HepG2 (cell line): ENCODE measurements around the gene TRIM34. TPM values are rescaled to one million over a fixed set of nuclear protein-coding genes. Genes with fewer than 3 reads are reported as not detected.

Source experiments
- ATAC-seq: fragments of 200-7000 bp; cut with Tn5 transposase; 3 replicates; pipeline ENCODE4 v1.9.1; 2020; ENCODE audit warnings: mild to moderate bottlenecking, moderate library complexity
- BruUV-seq: library from RNA; stranded (reverse); fragments of 400-500 nt; replicated peaks from 2 replicates; lab custom pipeline; 2021; lab: Mats Ljungman, UMichigan
- CTCF ChIA-PET: fragments of 300-600 bp; formaldehyde crosslinking; extraction: SDS; loops from one replicate; lab custom pipeline; 2021; ENCODE audit warnings: low total read pairs, inconsistent platforms, low intra/inter-chr PET ratio; lab: Yijun Ruan, JAX
- POLR2A ChIA-PET: fragments of 350-600 bp; sonication (Branson Sonifier 250); formaldehyde crosslinking; loops from one replicate; lab custom pipeline; 2020; ENCODE audit warnings: antibody characterized with exemption, inconsistent platforms; lab: Yijun Ruan, JAX
- DNase-seq: peaks from one replicate; pipeline ENCODE4 v3.0.0-alpha.2; 2015; ENCODE audit warnings: low spot score
- FAIRE-seq: peaks from 3 replicates; lab custom pipeline; 2011; peaks lifted over from hg19 to GRCh38; lab: Jason Lieb, UNC
- H2AFZ ChIP-seq: one replicate; pipeline ENCODE4 v1.6.1; 2011; ENCODE audit warnings: low read length, inconsistent platforms
- H3K27ac ChIP-seq: fragments of 300-600 bp; 3 replicates; pipeline ENCODE4 v1.8.0; 2011; ENCODE audit warnings: mixed run types, mild to moderate bottlenecking, mixed read lengths, low read length, inconsistent platforms; ENCODE audit not compliant: insufficient read depth; ENCODE audit errors: extremely low read length
- H3K27me3 ChIP-seq, 2 experiments: fragments of 200-600 bp in 1 of 2; 2 replicates in 1 of 2; 3 replicates in 1 of 2; pipeline versions ENCODE4 v1.6.0 to v1.8.0; 2011; ENCODE audit warnings: low read length in 2 of 2, mild to moderate bottlenecking in 2 of 2, moderate library complexity in 2 of 2, inconsistent platforms in 1 of 2; ENCODE audit not compliant: insufficient read depth in 2 of 2, control insufficient read depth in 1 of 2
- H3K36me3 ChIP-seq, 2 experiments: fragments of 200-600 bp in 1 of 2; replicated peaks in 1 of 2; 2 replicates in 1 of 2; 3 replicates in 1 of 2; pipeline versions ENCODE4 v1.5.1 to v1.8.0; 2011; ENCODE audit warnings: low read length in 2 of 2, inconsistent platforms in 1 of 2; ENCODE audit not compliant: insufficient read depth in 2 of 2, control insufficient read depth in 1 of 2
- H3K4me1 ChIP-seq: 2 replicates; pipeline ENCODE4 v1.5.1; 2012; ENCODE audit warnings: low read length, inconsistent platforms; ENCODE audit not compliant: insufficient read depth
- H3K4me2 ChIP-seq: 2 replicates; pipeline ENCODE4 v1.6.0; 2011; ENCODE audit warnings: low read depth, low read length, inconsistent platforms
- H3K4me3 ChIP-seq, 3 experiments: fragments of 200-600 bp in 1 of 3; sonication (generic), shearing (Covaris generic) in 1 of 3; replicated peaks in 1 of 3; 2 replicates each; pipeline ENCODE4 v1.5.1; 2011 to 2016; ENCODE audit warnings: low read length in 3 of 3, inconsistent platforms in 2 of 3, low read depth in 2 of 3, mild to moderate bottlenecking in 2 of 3, control low read depth in 1 of 3, mixed read lengths in 1 of 3; ENCODE audit not compliant: insufficient read depth in 1 of 3
- H3K79me2 ChIP-seq: one replicate; pipeline ENCODE4 v1.6.1; 2011; ENCODE audit warnings: low read length, inconsistent platforms; ENCODE audit not compliant: insufficient read depth
- H3K9ac ChIP-seq: 2 replicates; pipeline ENCODE4 v1.6.0; 2011; ENCODE audit warnings: mild to moderate bottlenecking, low read depth, low read length, inconsistent platforms; ENCODE audit not compliant: insufficient read depth
- H3K9me3 ChIP-seq: 2 replicates; pipeline ENCODE4 v1.5.1; 2012; ENCODE audit warnings: mild to moderate bottlenecking, low read length
- H4K20me1 ChIP-seq: 2 replicates; pipeline ENCODE4 v1.6.0; 2011; ENCODE audit warnings: inconsistent platforms, mild to moderate bottlenecking, low read length, moderate library complexity; ENCODE audit not compliant: insufficient read depth
- ARID3A ChIP-seq: IDR thresholded peaks from 2 replicates; pipeline ENCODE4 v1.6.1; 2012; ENCODE audit warnings: low read depth, low read length, improper control_type of control experiment
- CHD2 ChIP-seq: IDR thresholded peaks from 2 replicates; pipeline ENCODE4 v1.6.1; 2011; ENCODE audit warnings: low read depth, low read length, improper control_type of control experiment
- FOXA3 ChIP-seq: IDR thresholded peaks from 2 replicates; pipeline ENCODE4 v1.6.1; 2016; ENCODE audit warnings: missing genetic modification reagents, missing compliant biosample characterization
- FOXP1 ChIP-seq, 2 experiments: fragments of 450-650 bp in 1 of 2; IDR thresholded peaks; 2 replicates each; pipeline ENCODE4 v1.6.1; 2017 to 2018; ENCODE audit warnings: antibody characterized with exemption in 1 of 2
- HOXD1 ChIP-seq: sonication (generic); formaldehyde crosslinking; IDR thresholded peaks from 2 replicates; pipeline ENCODE4 v1.5.0; 2020; ENCODE audit warnings: missing genetic modification reagents
- MAX ChIP-seq: IDR thresholded peaks from 2 replicates; pipeline ENCODE4 v1.6.1; 2012; ENCODE audit warnings: inconsistent platforms
- RARA ChIP-seq: IDR thresholded peaks from 2 replicates; pipeline ENCODE4 v1.6.1; 2016; ENCODE audit warnings: missing genetic modification reagents, missing compliant biosample characterization
- RNF219 ChIP-seq: sonication (generic); formaldehyde crosslinking; IDR thresholded peaks from 2 replicates; pipeline ENCODE4 v1.5.0; 2020; ENCODE audit warnings: mild to moderate bottlenecking, missing genetic modification reagents
- SIX4 ChIP-seq: sonication (generic); formaldehyde crosslinking; IDR thresholded peaks from 2 replicates; pipeline ENCODE4 v1.4.0; 2020; ENCODE audit warnings: missing genetic modification reagents
- ZBTB21 ChIP-seq: sonication (generic); formaldehyde crosslinking; IDR thresholded peaks from 2 replicates; pipeline ENCODE4 v1.4.0; 2020; ENCODE audit warnings: missing genetic modification reagents
- ZNF333 ChIP-seq: sonication (generic); formaldehyde crosslinking; IDR thresholded peaks from 2 replicates; pipeline ENCODE4 v1.4.0; 2020; ENCODE audit warnings: mild to moderate bottlenecking, missing genetic modification reagents, borderline replicate concordance
- ZNF557 ChIP-seq: sonication (generic); formaldehyde crosslinking; IDR thresholded peaks from 2 replicates; pipeline ENCODE4 v1.4.0; 2020; ENCODE audit warnings: missing genetic modification reagents
- WGBS: methylation state at CpG from one replicate; pipeline ENCODE4 v1.1.6; 2017; ENCODE audit warnings: low lambda C conversion rate; 5-methylcytosine and 5-hydroxymethylcytosine counted together
- in situ Hi-C: cut with HindIII; loops from 2 replicates; pipeline ENCODE4 v1.10.0; 2017; ENCODE audit warnings: low pct_unique_long_range_greater_than_20kb; ENCODE audit not compliant: extremely low pct_ligation_motif_present
- intact Hi-C: fragments of 100-400 bp; cut with micrococcal nuclease; formaldehyde crosslinking; loops from one replicate; pipeline ENCODE4 v1.10.0; 2022; ENCODE audit not compliant: unreplicated experiment
- polyA plus RNA-seq, 8 experiments: library from polyadenylated mRNA; depleted of rRNA in 3 of 8; stranded (reverse) in 7 of 8; unstranded in 1 of 8; fragments of >200 nt; fragmentation: Illumina TruSeq in 4 of 8; extraction: Trizol in 4 of 8; gene quantifications; 2 replicates each; pipeline versions ENCODE4 v1.2.1 to v1.2.3, GENCODE V29; 2011 to 2016; ENCODE audit warnings: low read depth in 4 of 8, missing spikeins in 1 of 8, mixed read lengths in 1 of 8; ENCODE audit not compliant: insufficient read depth in 1 of 8
- total RNA-seq, 5 experiments: library from RNA; depleted of rRNA; stranded (reverse); fragments of >200 nt; fragmentation: Illumina TruSeq; extraction: Trizol; gene quantifications; 2 replicates each; pipeline ENCODE4 v1.2.3, GENCODE V29; 2016; ENCODE audit warnings: low read depth in 1 of 5
- TF ChIP-seq, protein P1 (sequence below): sonication (generic); formaldehyde crosslinking; IDR thresholded peaks from 2 replicates; pipeline ENCODE4 v1.4.0; 2020; ENCODE audit warnings: missing genetic modification reagents

TRIM34 gene
- total and polyA plus RNA-seq, 2 of the 13 experiments (the other 11 are each of a cell fraction or from before 2014, with no cell fraction given): 0.13 to 0.42 TPM

DNA sequence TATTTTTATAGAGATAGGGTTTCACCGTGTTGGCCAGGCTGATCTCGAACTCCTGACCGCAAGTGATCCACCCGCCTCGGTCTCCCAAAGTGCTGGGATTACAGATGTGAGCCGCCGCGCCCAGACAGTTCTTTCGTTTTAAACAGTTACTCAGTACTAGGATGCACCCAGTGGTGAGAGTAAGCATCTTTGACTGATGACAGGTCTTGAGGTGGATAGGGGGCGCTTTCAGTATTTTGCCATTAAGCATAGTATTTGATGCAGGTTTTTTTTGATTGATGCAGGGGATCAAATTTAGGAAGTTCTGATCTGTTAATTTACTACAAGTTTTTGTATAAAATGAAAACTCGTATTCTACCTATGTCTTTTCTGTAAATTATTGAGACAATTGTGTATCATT lies 13.2 kb upstream of the TRIM34 start (continued):
- TF ChIP-seq RNF219 (CRISPR knock-in tag): no peak
- no peak for TF ChIP-seq SIX4 (CRISPR knock-in tag)

GRCh38 chr11:5618807-5619206 lies 6.0 kb upstream of the TRIM34 start:
- H4K20me1 ChIP-seq: no peaks in the 10 kb centered on the region
- 4% methylated on average over 3 of the region's 3 CpGs for WGBS
- intact Hi-C loops (no loop called here), in situ Hi-C loops (no loop called here)
- H3K9ac ChIP-seq: no peak overlapping the region
- FAIRE-seq (no peak), DNase-seq (peak; percentile 49), ATAC-seq (peak; percentile 65)
- no peak overlapping the region for H3K4me3 ChIP-seq
- POLR2A ChIA-PET: no interaction called here
- TF ChIP-seq, protein P1, sequence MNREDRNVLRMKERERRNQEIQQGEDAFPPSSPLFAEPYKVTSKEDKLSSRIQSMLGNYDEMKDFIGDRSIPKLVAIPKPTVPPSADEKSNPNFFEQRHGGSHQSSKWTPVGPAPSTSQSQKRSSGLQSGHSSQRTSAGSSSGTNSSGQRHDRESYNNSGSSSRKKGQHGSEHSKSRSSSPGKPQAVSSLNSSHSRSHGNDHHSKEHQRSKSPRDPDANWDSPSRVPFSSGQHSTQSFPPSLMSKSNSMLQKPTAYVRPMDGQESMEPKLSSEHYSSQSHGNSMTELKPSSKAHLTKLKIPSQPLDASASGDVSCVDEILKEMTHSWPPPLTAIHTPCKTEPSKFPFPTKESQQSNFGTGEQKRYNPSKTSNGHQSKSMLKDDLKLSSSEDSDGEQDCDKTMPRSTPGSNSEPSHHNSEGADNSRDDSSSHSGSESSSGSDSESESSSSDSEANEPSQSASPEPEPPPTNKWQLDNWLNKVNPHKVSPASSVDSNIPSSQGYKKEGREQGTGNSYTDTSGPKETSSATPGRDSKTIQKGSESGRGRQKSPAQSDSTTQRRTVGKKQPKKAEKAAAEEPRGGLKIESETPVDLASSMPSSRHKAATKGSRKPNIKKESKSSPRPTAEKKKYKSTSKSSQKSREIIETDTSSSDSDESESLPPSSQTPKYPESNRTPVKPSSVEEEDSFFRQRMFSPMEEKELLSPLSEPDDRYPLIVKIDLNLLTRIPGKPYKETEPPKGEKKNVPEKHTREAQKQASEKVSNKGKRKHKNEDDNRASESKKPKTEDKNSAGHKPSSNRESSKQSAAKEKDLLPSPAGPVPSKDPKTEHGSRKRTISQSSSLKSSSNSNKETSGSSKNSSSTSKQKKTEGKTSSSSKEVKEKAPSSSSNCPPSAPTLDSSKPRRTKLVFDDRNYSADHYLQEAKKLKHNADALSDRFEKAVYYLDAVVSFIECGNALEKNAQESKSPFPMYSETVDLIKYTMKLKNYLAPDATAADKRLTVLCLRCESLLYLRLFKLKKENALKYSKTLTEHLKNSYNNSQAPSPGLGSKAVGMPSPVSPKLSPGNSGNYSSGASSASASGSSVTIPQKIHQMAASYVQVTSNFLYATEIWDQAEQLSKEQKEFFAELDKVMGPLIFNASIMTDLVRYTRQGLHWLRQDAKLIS: no peak
- TF ChIP-seq ZNF333 (CRISPR knock-in tag) (no peak), MAX (no peak), FOXA3 (0 out of 2 replicates have a peak, but pooled peaks have one; percentile 8), CHD2 (no peak), FOXP1 (IDR thresholded peaks at IDR 0.05) (no peak), FOXP1 (CRISPR knock-in tag; IDR thresholded peaks at IDR 0.05) (no peak), HOXD1 (CRISPR knock-in tag) (no peak), RARA (peak; percentile 22; the same call in 1 of the 2 replicates), ZNF557 (no peak), ARID3A (peak; percentile 22; the same call in 1 of the 2 replicates), ZBTB21 (CRISPR knock-in tag) (no peak)
- CTCF ChIA-PET: no interaction called here
- no peaks in the 10 kb centered on the region for H3K79me2 ChIP-seq
- H3K4me1 ChIP-seq: peaks cover 23% of the 10 kb centered on the region
- no peaks in the 10 kb centered on the region for H3K9me3 ChIP-seq
- H3K27me3 ChIP-seq: no peaks in the 10 kb centered on the region
- no peak overlapping the region for H2AFZ ChIP-seq
- no peak overlapping the region for H3K4me2 ChIP-seq
- no peaks in the 10 kb centered on the region for H3K36me3 ChIP-seq
- no peak overlapping the region for H3K27ac ChIP-seq
- no TSS peak for BruUV-seq
